HL-60 (cell line): ENCODE data around the gene GIGYF1.

Experiments
- DNase-seq, 2 experiments: peaks; one replicate each; pipeline ENCODE4 v3.0.0-alpha.2; 2010 to 2020; ENCODE audit warnings: low read depth in 1 of 2, low spot score in 1 of 2
- H3K27ac ChIP-seq: fragments of 250-450 bp; sonication (Bioruptor Pico); replicated peaks from 2 replicates; pipeline ENCODE4 v1.5.1; 2020; ENCODE audit warnings: mild to moderate bottlenecking, moderate library complexity
- H3K27me3 ChIP-seq: fragments of 250-450 bp; sonication (Bioruptor Pico); 2 replicates; pipeline ENCODE4 v1.5.1; 2021; ENCODE audit warnings: mild to moderate bottlenecking, moderate library complexity; ENCODE audit not compliant: insufficient read depth, poor library complexity, severe bottlenecking
- H3K4me3 ChIP-seq: replicated peaks from 2 replicates; pipeline ENCODE4 v1.5.1; 2011; ENCODE audit warnings: mild to moderate bottlenecking, control low read depth, low read length; ENCODE audit not compliant: insufficient read depth
- GABPA ChIP-seq: IDR thresholded peaks from 2 replicates; pipeline ENCODE4 v1.6.1; 2012; ENCODE audit warnings: low read depth
- POLR2AphosphoS5 ChIP-seq: IDR thresholded peaks from 2 replicates; pipeline ENCODE4 v1.6.1; 2012; ENCODE audit warnings: low read depth
- SPI1 ChIP-seq: IDR thresholded peaks from 2 replicates; pipeline ENCODE4 v1.6.1; 2012; ENCODE audit warnings: low read depth, mild to moderate bottlenecking, borderline replicate concordance
- TF ChIP-seq, protein P1 (sequence below): IDR thresholded peaks from 2 replicates; pipeline ENCODE4 v1.6.1; 2012; ENCODE audit warnings: low read depth; ENCODE audit not compliant: insufficient replicate concordance
- TF ChIP-seq, protein P2 (sequence below): IDR thresholded peaks from one replicate; pipeline ENCODE4 v1.5.1; 2011; ENCODE audit warnings: low read length, control low read depth, inconsistent platforms; ENCODE audit not compliant: insufficient read depth

The GIGYF1 gene

DNA sequence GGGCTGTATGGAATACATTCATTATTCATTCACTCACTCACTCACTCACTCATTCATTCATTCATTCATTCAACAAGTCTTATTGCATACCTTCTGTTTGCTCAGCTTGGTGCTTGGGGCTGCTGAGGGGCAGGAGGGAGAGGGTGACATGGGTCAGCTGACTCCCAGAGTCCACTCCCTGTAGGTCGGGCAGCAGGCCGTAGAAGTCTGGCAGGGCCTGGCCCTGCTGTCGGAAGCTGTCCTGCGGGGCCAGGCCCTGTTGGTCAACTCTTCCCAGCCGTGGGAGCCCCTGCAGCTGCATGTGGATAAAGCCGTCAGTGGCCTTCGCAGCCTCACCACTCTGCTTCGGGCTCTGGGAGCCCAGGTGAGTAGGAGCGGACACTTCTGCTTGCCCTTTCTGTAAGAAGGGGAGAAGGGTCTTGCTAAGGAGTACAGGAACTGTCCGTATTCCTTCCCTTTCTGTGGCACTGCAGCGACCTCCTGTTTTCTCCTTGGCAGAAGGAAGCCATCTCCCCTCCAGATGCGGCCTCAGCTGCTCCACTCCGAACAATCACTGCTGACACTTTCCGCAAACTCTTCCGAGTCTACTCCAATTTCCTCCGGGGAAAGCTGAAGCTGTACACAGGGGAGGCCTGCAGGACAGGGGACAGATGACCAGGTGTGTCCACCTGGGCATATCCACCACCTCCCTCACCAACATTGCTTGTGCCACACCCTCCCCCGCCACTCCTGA, 28.6 kb upstream of the GIGYF1 start:
- TF ChIP-seq, protein P1, sequence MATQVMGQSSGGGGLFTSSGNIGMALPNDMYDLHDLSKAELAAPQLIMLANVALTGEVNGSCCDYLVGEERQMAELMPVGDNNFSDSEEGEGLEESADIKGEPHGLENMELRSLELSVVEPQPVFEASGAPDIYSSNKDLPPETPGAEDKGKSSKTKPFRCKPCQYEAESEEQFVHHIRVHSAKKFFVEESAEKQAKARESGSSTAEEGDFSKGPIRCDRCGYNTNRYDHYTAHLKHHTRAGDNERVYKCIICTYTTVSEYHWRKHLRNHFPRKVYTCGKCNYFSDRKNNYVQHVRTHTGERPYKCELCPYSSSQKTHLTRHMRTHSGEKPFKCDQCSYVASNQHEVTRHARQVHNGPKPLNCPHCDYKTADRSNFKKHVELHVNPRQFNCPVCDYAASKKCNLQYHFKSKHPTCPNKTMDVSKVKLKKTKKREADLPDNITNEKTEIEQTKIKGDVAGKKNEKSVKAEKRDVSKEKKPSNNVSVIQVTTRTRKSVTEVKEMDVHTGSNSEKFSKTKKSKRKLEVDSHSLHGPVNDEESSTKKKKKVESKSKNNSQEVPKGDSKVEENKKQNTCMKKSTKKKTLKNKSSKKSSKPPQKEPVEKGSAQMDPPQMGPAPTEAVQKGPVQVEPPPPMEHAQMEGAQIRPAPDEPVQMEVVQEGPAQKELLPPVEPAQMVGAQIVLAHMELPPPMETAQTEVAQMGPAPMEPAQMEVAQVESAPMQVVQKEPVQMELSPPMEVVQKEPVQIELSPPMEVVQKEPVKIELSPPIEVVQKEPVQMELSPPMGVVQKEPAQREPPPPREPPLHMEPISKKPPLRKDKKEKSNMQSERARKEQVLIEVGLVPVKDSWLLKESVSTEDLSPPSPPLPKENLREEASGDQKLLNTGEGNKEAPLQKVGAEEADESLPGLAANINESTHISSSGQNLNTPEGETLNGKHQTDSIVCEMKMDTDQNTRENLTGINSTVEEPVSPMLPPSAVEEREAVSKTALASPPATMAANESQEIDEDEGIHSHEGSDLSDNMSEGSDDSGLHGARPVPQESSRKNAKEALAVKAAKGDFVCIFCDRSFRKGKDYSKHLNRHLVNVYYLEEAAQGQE = no peak
- no peak overlapping the region for H3K4me3 ChIP-seq
- peaks cover 19% of the 10 kb centered on the region for H3K27me3 ChIP-seq
- no peak for DNase-seq
- no peak overlapping the region for H3K27ac ChIP-seq

DNA sequence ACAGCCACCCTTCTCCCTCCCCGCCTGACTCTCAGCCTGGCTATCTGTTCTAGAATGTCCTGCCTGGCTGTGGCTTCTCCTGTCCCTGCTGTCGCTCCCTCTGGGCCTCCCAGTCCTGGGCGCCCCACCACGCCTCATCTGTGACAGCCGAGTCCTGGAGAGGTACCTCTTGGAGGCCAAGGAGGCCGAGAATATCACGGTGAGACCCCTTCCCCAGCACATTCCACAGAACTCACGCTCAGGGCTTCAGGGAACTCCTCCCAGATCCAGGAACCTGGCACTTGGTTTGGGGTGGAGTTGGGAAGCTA, 27.4 kb upstream of the GIGYF1 start:
- Histone ChIP-seq H3K27me3 (peaks cover 19% of the 10 kb centered on the region), H3K4me3 (no peak overlapping the region)
- no peak for TF ChIP-seq POLR2AphosphoS5
- no peak for TF ChIP-seq SPI1
- TF ChIP-seq GABPA = no peak
- TF ChIP-seq, protein P1 = no peak
- TF ChIP-seq, protein P2, sequence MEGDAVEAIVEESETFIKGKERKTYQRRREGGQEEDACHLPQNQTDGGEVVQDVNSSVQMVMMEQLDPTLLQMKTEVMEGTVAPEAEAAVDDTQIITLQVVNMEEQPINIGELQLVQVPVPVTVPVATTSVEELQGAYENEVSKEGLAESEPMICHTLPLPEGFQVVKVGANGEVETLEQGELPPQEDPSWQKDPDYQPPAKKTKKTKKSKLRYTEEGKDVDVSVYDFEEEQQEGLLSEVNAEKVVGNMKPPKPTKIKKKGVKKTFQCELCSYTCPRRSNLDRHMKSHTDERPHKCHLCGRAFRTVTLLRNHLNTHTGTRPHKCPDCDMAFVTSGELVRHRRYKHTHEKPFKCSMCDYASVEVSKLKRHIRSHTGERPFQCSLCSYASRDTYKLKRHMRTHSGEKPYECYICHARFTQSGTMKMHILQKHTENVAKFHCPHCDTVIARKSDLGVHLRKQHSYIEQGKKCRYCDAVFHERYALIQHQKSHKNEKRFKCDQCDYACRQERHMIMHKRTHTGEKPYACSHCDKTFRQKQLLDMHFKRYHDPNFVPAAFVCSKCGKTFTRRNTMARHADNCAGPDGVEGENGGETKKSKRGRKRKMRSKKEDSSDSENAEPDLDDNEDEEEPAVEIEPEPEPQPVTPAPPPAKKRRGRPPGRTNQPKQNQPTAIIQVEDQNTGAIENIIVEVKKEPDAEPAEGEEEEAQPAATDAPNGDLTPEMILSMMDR = no peak

DNA sequence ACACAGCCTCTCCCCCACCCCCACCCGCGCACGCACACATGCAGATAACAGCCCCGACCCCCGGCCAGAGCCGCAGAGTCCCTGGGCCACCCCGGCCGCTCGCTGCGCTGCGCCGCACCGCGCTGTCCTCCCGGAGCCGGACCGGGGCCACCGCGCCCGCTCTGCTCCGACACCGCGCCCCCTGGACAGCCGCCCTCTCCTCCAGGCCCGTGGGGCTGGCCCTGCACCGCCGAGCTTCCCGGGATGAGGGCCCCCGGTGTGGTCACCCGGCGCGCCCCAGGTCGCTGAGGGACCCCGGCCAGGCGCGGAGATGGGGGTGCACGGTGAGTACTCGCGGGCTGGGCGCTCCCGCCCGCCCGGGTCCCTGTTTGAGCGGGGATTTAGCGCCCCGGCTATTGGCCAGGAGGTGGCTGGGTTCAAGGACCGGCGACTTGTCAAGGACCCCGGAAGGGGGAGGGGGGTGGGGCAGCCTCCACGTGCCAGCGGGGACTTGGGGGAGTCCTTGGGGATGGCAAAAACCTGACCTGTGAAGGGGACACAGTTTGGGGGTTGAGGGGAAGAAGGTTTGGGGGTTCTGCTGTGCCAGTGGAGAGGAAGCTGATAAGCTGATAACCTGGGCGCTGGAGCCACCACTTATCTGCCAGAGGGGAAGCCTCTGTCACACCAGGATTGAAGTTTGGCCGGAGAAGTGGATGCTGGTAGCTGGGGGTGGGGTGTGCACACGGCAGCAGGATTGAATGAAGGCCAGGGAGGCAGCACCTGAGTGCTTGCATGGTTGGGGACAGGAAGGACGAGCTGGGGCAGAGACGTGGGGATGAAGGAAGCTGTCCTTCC, 26.8 kb upstream of the GIGYF1 start:
- Histone ChIP-seq H3K27ac (no peak overlapping the region), H3K4me3 (no peak overlapping the region), H3K27me3 (peaks cover 19% of the 10 kb centered on the region)
- DNase-seq = no peak
- TF ChIP-seq GABPA (no peak), SPI1 (no peak), POLR2AphosphoS5 (no peak)
- TF ChIP-seq, protein P2 = no peak

More for the DNA sequence above, 27.4 kb upstream of the GIGYF1 start:
- H3K27ac ChIP-seq = no peak overlapping the region
- DNase-seq = no peak

DNA sequence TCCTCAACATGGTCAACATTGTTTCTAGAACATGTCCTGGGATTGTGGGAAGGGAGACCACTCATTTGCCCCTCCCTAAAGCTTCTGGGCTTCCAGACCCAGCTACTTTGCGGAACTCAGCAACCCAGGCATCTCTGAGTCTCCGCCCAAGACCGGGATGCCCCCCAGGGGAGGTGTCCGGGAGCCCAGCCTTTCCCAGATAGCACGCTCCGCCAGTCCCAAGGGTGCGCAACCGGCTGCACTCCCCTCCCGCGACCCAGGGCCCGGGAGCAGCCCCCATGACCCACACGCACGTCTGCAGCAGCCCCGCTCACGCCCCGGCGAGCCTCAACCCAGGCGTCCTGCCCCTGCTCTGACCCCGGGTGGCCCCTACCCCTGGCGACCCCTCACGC, 26.2 kb upstream of the GIGYF1 start, which contains the start of gene EPO:
Gene EPO (plus strand): TSS at position 190 of the 392 bp plus-strand sequence. CDS start 513 bp downstream, outside the sequence.
- H3K4me3 ChIP-seq = no peak within 1 kb of the TSS
- H3K27ac ChIP-seq = no peak within 1 kb of the TSS
- H3K27me3 ChIP-seq = peaks cover 19% of the 10 kb centered on the region
- TF ChIP-seq, protein P1 = no peak
- TF ChIP-seq, protein P2 = no peak
- no peak for TF ChIP-seq GABPA
- TF ChIP-seq POLR2AphosphoS5 = no peak
- no peak for TF ChIP-seq SPI1
- DNase-seq = no peak
